K562 (cell line): ENCODE measurements around the gene TMOD3. TPM values are rescaled to one million over a fixed set of nuclear protein-coding genes. Genes with fewer than 3 reads are reported as not detected.

Experiments used
- ARNT ChIP-seq, 2 experiments: fragments of 450-650 bp; IDR thresholded peaks; 2 replicates each; pipeline ENCODE4 v1.6.1; 2016; ENCODE audit warnings: mild to moderate bottlenecking in 1 of 2
- FIP1L1 ChIP-seq: fragments of 200-400 bp; formaldehyde crosslinking; IDR thresholded peaks from 2 replicates; pipeline ENCODE4 v1.6.1; 2018; ENCODE audit warnings: mild to moderate bottlenecking, low read depth, low read length; ENCODE audit not compliant: poor library complexity, severe bottlenecking
- GABPA ChIP-seq: fragments of 200-800 bp; sonication (Bioruptor generic); conservative IDR thresholded peaks from 2 replicates; pipeline ENCODE4 v1.6.1; 2016; ENCODE audit warnings: low read depth, missing genetic modification characterization, missing compliant biosample characterization
- HDAC2 ChIP-seq: fragments of 450-650 bp; IDR thresholded peaks from 2 replicates; pipeline ENCODE4 v1.6.1; 2016; ENCODE audit warnings: mild to moderate bottlenecking
- HINFP ChIP-seq: fragments of 450-650 bp; conservative IDR thresholded peaks from 2 replicates; pipeline ENCODE4 v1.6.1; 2016; ENCODE audit warnings: missing genetic modification characterization, low read depth, mild to moderate bottlenecking, control low read depth, missing compliant biosample characterization
- JUND ChIP-seq, 2 experiments: IDR thresholded peaks; 2 replicates in 1 of 2; 3 replicates in 1 of 2; pipeline ENCODE4 v1.6.1; 2011; ENCODE audit warnings: borderline replicate concordance in 2 of 2, low read depth in 2 of 2, low read length in 2 of 2, improper control_type of control experiment in 1 of 2, missing biosample characterization in 1 of 2, missing genetic modification characterization in 1 of 2, missing genetic modification reagents in 1 of 2
- KHSRP ChIP-seq: fragments of 450-650 bp; IDR thresholded peaks from 2 replicates; pipeline ENCODE4 v1.6.1; 2017
- L3MBTL2 ChIP-seq: fragments of 450-650 bp; IDR thresholded peaks from 2 replicates; pipeline ENCODE4 v1.6.1; 2016; ENCODE audit warnings: mild to moderate bottlenecking, moderate library complexity
- LEF1 ChIP-seq: fragments of 450-650 bp; IDR thresholded peaks from 2 replicates; pipeline ENCODE4 v1.6.1; 2016; ENCODE audit warnings: mild to moderate bottlenecking
- MCM2 ChIP-seq: fragments of 450-650 bp; IDR thresholded peaks from 2 replicates; pipeline ENCODE4 v1.6.1; 2017; ENCODE audit warnings: low read depth, mild to moderate bottlenecking
- NEUROD1 ChIP-seq: fragments of 150-350 bp; IDR thresholded peaks from 2 replicates; pipeline ENCODE4 v1.6.1; 2014; ENCODE audit warnings: borderline replicate concordance, low read length, low read depth; ENCODE audit not compliant: partially characterized antibody
- PHF21A ChIP-seq: fragments of 450-650 bp; IDR thresholded peaks from 2 replicates; pipeline ENCODE4 v1.6.1; 2017; ENCODE audit warnings: low read depth, borderline replicate concordance
- POLR2H ChIP-seq: IDR thresholded peaks from 2 replicates; pipeline ENCODE4 v1.6.1; 2016; ENCODE audit warnings: missing genetic modification characterization, low read depth, mild to moderate bottlenecking, control low read depth, missing compliant biosample characterization, moderate library complexity
- RAD51 ChIP-seq: fragments of 450-650 bp; IDR thresholded peaks from 2 replicates; pipeline ENCODE4 v1.7.1; 2016; ENCODE audit warnings: low read depth, mild to moderate bottlenecking, borderline replicate concordance
- SMAD1 ChIP-seq: fragments of 150-350 bp; IDR thresholded peaks from 2 replicates; pipeline ENCODE4 v1.6.1; 2014; ENCODE audit warnings: low read length, low read depth; ENCODE audit not compliant: partially characterized antibody
- TEAD1 ChIP-seq, 2 experiments: fragments of 450-650 bp in 1 of 2; sonication (generic) in 1 of 2; formaldehyde crosslinking; IDR thresholded peaks; 2 replicates each; pipeline versions ENCODE4 v1.4.0 to v1.8.0; 2020 to 2022; ENCODE audit warnings: mild to moderate bottlenecking in 2 of 2, missing genetic modification reagents in 1 of 2
- TRIM24 ChIP-seq, 2 experiments: fragments of 450-650 bp; IDR thresholded peaks; 2 replicates each; pipeline ENCODE4 v1.6.1; 2016
- XRCC3 ChIP-seq: fragments of 450-650 bp; IDR thresholded peaks from 2 replicates; pipeline ENCODE4 v1.6.1; 2017; ENCODE audit warnings: mild to moderate bottlenecking, moderate library complexity
- ZFP1 ChIP-seq: fragments of 450-650 bp; formaldehyde crosslinking; IDR thresholded peaks from 2 replicates; pipeline ENCODE4 v1.4.0; 2020; ENCODE audit warnings: mild to moderate bottlenecking, mixed read lengths
- ZMIZ1 ChIP-seq, 2 experiments: fragments of 150-350 bp in 1 of 2; IDR thresholded peaks; 2 replicates each; pipeline ENCODE4 v1.6.1; 2012 to 2016; ENCODE audit warnings: low read depth in 2 of 2, low read length in 2 of 2, mild to moderate bottlenecking in 1 of 2, moderate library complexity in 1 of 2
- ZNF124 ChIP-seq: sonication (generic); formaldehyde crosslinking; IDR thresholded peaks from 2 replicates; pipeline ENCODE4 v1.8.1; 2022; ENCODE audit warnings: missing genetic modification reagents
- ZNF263 ChIP-seq: sonication (generic); formaldehyde crosslinking; IDR thresholded peaks from 2 replicates; pipeline ENCODE4 v1.8.0; 2022; ENCODE audit warnings: mild to moderate bottlenecking, missing genetic modification reagents, borderline replicate concordance
- ZNF507 ChIP-seq: conservative IDR thresholded peaks from 2 replicates; pipeline ENCODE4 v1.6.1; 2017; ENCODE audit warnings: missing genetic modification characterization, missing compliant biosample characterization
- ZNF589 ChIP-seq: fragments of 200-800 bp; sonication (Bioruptor generic); IDR thresholded peaks from 2 replicates; pipeline ENCODE4 v1.6.1; 2016; ENCODE audit warnings: low read depth, missing genetic modification characterization, missing compliant biosample characterization
- polyA plus RNA-seq, 8 experiments: library from polyadenylated mRNA; depleted of rRNA in 4 of 8; stranded (reverse) in 5 of 8; unstranded in 3 of 8; fragments of >200 nt; fragmentation: Nextera tagmentation in 2 of 8; fragmentation: Illumina TruSeq in 1 of 8; extraction: Ambion mirVana in 2 of 8; extraction: Trizol in 1 of 8; gene quantifications; 2 replicates each; pipeline versions ENCODE4 v1.2.1 to v1.2.3, GENCODE V29; 2011 to 2014; ENCODE audit warnings: inconsistent platforms in 1 of 8, missing spikeins in 1 of 8
- total RNA-seq, 7 experiments: library from RNA; depleted of rRNA in 6 of 7; stranded (reverse); fragments of >200 nt in 6 of 7; fragmentation: Illumina TruSeq in 2 of 7; extraction: Trizol in 2 of 7; gene quantifications; 2 replicates each; pipeline versions ENCODE4 v1.2.1 to v1.2.3, GENCODE V29; 2011 to 2021; ENCODE audit warnings: low replicate concordance in 1 of 7

The TMOD3 gene
- total and polyA plus RNA-seq, 9 of the 15 experiments (the other 6 are each of a cell fraction or from before 2014, with no cell fraction given), result 6.8 to 45.0 (median 30.9) TPM

- no peak for TF ChIP-seq ZNF124 (CRISPR knock-in tag)
- TF ChIP-seq HDAC2, result peak; percentile 27; the same call in 1 of the 2 replicates
- TF ChIP-seq RAD51, result 0 out of 2 replicates have a peak, but pooled peaks have one; percentile 20
- TF ChIP-seq L3MBTL2, result no peak
- no peak for TF ChIP-seq MCM2
- TF ChIP-seq PHF21A, result no peak
- 0 out of 4 replicates have a peak, but pooled peaks of 1 of the 2 experiments have one; percentile 25 for TF ChIP-seq ZMIZ1 (IDR thresholded peaks at IDR 0.05; ENCODE audit: low read depth in 2 of 2, low read length in 2 of 2)
- TF ChIP-seq NEUROD1, result no peak
- peak; percentile 58; the same call in 1 of the 2 replicates for TF ChIP-seq ZNF589 (CRISPR knock-in tag)
- TF ChIP-seq HINFP, result no peak
- TF ChIP-seq ZNF507 (tag), result no peak
- no peak for TF ChIP-seq GABPA (tag)
- peak in 1 of 2 experiments; percentile 80; a peak in 1 of 4 replicates for TF ChIP-seq TEAD1 (CRISPR knock-in tag; IDR thresholded peaks at IDR 0.05)
- no peak for TF ChIP-seq XRCC3
- peak; percentile 66; the same call in 1 of the 2 replicates for TF ChIP-seq LEF1
- no peak for TF ChIP-seq ZNF263
- TF ChIP-seq FIP1L1, result no peak
- TF ChIP-seq ZFP1 (CRISPR knock-in tag), result no peak
- TF ChIP-seq KHSRP, result 0 out of 2 replicates have a peak, but pooled peaks have one; percentile 28
- TF ChIP-seq TRIM24 (IDR thresholded peaks at IDR 0.05), result peak in 1 of 2 experiments; percentile 42; a peak in 2 of 4 replicates
- peak; percentile 53; the same call in 1 of the 2 replicates for TF ChIP-seq JUND (IDR thresholded peaks at IDR 0.05; ENCODE audit: borderline replicate concordance, low read depth, low read length)
- TF ChIP-seq JUND (tag; IDR thresholded peaks at IDR 0.05; ENCODE audit: borderline replicate concordance, low read depth, low read length), result no peak; the same call in 2 of the 3 replicates
- TF ChIP-seq SMAD1, result no peak
- TF ChIP-seq POLR2H (tag), result no peak
- TF ChIP-seq ARNT (IDR thresholded peaks at IDR 0.05), result 0 out of 4 replicates have a peak, but pooled peaks of 1 of the 2 experiments have one; percentile 35
Observed at GRCh38 chr15:51828621-51829375, 655 bp upstream of the TMOD3 start (continued).
